Retinal pigment epithelial cell (primary cell): ENCODE measurements around the gene FAM120AOS.

ENCODE experiments used
- DNase-seq: peaks from one replicate; pipeline ENCODE4 v3.0.0-alpha.2; 2010; ENCODE audit warnings: low read depth
- H3K4me3 ChIP-seq: 2 replicates; pipeline ENCODE4 v1.5.1; 2011; ENCODE audit warnings: mild to moderate bottlenecking, low read length, control low read depth, moderate library complexity
- TF ChIP-seq, protein P1 (sequence below): conservative IDR thresholded peaks from 2 replicates; pipeline ENCODE4 v1.5.1; 2011; ENCODE audit warnings: low read depth, low read length, control low read depth, inconsistent platforms

The FAM120AOS gene

DNA sequence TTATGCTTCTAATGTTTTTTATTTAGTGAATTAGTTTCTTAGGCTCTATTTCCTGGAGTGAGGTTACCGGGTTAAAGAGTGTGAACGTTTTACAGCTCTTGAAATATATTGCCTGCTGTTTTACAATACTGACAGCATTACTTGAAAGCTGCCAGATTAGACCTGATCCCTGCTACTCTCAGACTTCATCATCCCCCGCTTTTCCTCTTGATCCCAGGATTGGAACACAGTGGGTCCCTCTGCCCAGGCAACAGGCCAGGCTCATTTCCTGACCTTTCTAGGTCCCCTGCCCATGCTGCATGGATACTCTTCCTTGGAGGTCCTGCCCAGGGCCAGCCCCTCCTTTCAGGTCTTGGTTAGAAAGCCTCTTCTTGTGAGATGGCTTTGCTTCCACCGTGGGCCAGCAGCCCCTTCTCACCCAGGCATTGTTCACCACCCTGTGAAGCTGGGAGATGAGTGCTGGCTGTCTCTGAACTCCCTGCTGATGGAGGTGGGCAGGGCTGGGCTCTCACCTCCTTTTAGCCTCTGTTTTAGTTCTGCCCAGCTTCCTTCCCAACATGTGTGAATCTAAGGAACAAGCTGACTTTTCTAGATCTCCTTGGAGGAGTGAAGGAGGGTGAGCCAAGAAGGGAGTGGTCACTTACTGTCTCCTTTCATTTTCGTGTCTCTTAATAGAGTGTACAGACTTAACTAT is 15.5 kb upstream of the FAM120AOS start:
- TF ChIP-seq, protein P1, sequence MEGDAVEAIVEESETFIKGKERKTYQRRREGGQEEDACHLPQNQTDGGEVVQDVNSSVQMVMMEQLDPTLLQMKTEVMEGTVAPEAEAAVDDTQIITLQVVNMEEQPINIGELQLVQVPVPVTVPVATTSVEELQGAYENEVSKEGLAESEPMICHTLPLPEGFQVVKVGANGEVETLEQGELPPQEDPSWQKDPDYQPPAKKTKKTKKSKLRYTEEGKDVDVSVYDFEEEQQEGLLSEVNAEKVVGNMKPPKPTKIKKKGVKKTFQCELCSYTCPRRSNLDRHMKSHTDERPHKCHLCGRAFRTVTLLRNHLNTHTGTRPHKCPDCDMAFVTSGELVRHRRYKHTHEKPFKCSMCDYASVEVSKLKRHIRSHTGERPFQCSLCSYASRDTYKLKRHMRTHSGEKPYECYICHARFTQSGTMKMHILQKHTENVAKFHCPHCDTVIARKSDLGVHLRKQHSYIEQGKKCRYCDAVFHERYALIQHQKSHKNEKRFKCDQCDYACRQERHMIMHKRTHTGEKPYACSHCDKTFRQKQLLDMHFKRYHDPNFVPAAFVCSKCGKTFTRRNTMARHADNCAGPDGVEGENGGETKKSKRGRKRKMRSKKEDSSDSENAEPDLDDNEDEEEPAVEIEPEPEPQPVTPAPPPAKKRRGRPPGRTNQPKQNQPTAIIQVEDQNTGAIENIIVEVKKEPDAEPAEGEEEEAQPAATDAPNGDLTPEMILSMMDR: no peak
- no peak for DNase-seq
- H3K4me3 ChIP-seq: no peak overlapping the region

DNA sequence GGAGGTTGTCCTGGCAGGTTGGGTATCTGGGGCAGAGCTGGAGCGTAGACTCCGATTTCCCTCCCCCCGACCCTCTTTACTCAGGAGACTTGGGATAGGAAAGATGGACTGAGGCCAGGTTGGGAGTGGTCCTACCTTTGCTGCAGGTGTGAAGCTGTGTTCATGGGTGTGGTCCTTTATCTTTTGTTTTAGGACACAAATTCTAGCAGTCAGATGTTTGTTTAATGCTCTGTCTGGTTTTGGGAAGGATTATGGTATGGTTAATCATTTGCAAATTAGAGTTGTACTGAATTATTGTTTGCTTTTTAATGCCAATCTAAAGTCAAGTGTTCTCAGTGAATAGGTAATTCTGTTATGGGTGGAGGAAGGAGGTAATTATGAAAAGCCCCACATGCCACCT is 14.1 kb upstream of the FAM120AOS start:
- DNase-seq: no peak
- TF ChIP-seq, protein P1: no peak
- H3K4me3 ChIP-seq: no peak overlapping the region

DNA sequence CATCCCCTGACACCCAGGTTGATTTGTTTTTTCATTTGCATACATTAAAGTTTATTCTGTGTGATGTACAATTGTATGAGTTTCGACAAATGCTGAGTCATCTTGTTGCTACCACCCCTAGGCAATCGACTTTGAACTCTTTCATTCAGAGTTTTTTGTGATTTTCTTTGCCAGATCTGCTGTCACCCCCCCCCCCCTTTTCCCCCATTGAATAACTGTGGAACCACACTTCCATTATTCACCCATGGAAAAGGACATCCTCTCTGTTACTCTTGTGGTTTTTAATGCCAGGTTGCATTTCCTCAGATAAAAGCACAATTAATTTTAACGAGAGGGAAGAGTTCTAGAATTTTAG is 13.7 kb upstream of the FAM120AOS start:
- H3K4me3 ChIP-seq: no peak overlapping the region
- no peak for DNase-seq
- TF ChIP-seq, protein P1: no peak

DNA sequence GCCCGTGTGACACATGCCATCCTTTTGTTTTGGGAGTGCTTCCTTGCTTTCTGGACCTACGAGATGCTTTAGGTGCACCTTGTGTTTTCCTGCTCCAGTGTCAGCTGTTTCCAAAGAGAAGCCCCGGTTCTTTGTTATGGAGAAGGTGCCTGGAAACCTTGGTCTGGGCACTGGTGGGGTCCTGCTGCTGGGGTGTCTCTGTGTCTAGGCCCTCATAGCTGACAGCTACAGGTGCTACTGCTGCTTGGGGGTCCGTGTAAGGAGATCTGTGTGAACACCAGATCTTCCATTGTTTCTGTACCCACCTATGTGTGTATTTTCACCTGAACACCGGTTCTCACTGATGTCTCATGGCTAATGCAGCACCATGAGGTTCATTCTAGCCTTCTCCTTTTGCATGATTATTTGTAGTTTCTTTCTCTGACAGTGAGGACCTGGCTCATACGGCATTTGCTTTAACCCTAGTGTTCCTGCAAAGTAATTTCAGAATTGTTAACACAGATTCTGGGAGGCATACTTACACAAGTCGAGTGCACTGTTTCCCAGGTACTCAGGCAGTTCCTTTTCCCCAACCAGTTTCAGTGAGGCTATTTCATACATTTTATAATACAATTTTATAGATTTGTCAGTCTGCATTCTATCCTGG is 13.2 kb upstream of the FAM120AOS start:
- TF ChIP-seq, protein P1: no peak
- DNase-seq: no peak

DNA sequence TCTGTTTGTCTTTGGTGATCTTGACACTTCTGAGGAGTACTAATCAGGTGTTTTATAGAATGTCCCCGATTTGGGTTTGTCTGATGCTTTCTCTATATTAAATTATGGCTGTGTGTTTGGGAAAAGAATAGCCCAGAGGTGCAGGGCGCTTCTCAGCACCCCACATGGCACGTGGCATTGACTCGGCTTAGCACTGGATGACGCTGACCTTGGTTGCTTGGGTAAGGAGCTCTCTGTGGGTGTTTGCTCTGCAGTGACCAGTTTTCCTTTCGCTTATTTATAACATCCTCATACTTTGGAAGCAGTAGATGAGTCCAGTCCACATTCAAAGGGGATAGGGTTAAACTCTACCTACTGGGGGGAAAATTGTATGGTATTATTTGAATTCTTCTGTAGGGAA is 12.5 kb upstream of the FAM120AOS start:
- DNase-seq: no peak
- TF ChIP-seq, protein P1: no peak
- no peak overlapping the region for H3K4me3 ChIP-seq

More for the DNA sequence above, 13.2 kb upstream of the FAM120AOS start:
- no peak overlapping the region for H3K4me3 ChIP-seq

- DNase-seq: no peak
- TF ChIP-seq, protein P1: no peak
- H3K4me3 ChIP-seq: no peak overlapping the region
These were observed 11.5 kb upstream of the FAM120AOS start for GRCh38 chr9:93464876-93465275.

DNA sequence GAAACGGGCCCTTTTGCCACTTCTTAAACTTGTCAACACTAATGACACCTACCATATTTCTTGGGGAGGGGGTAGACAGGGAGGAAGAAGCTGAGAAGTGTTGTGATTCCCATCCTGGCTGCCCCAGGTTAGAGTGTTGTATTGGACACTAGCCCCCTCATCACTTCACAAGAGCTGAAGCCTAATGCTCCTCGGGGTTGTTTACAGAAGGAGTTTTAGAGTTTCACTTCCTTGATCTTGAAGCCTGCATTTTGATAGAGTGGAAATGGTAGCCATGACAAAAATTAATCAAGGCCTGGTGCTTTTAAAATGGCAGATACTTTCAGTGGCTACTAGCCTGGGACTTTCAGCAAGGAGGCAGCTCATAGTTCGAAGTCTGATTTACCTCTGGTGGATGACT is 11.0 kb upstream of the FAM120AOS start:
- TF ChIP-seq, protein P1: no peak
- no peak overlapping the region for H3K4me3 ChIP-seq
- DNase-seq: no peak
